ENCODE data around the gene CHRND.

DNA sequence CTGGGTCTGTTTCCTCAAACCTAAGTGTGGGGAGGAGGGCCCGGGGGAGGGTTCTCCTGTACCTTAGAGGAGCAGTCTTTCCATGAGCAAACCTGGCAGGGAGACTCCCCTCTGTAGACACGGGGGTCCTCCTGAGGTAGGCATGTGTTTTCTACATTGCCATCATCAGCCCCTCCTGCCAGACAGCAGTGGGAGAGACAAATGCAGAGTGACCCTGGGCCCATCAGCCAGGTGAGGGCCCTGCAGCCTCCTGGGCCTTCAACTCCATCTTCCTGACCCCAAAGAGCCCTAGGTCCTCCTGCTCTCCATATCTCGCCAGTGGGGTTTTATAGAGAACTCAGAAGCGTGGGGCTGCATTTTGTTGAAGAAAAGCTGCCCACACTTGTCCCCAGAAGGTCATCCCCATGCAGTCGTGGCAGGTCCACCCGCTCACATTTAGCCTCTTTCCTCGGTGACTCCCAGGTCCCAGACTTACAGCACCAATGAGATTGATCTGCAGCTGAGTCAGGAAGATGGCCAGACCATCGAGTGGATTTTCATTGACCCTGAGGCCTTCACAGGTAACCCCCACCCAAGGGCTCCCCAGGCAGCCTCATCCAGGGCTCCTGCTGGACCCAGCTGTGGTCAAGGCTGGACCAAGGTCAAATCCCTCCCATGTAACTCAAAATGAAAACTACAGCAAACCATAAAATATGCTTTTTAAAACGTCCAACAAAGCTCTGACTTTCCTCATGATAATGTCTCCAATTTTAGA is 16.2 kb downstream of the CHRND start:
- TF ChIP-seq, protein P1, sequence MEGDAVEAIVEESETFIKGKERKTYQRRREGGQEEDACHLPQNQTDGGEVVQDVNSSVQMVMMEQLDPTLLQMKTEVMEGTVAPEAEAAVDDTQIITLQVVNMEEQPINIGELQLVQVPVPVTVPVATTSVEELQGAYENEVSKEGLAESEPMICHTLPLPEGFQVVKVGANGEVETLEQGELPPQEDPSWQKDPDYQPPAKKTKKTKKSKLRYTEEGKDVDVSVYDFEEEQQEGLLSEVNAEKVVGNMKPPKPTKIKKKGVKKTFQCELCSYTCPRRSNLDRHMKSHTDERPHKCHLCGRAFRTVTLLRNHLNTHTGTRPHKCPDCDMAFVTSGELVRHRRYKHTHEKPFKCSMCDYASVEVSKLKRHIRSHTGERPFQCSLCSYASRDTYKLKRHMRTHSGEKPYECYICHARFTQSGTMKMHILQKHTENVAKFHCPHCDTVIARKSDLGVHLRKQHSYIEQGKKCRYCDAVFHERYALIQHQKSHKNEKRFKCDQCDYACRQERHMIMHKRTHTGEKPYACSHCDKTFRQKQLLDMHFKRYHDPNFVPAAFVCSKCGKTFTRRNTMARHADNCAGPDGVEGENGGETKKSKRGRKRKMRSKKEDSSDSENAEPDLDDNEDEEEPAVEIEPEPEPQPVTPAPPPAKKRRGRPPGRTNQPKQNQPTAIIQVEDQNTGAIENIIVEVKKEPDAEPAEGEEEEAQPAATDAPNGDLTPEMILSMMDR (IDR thresholded peaks at IDR 0.05), result no peak
- TF ChIP-seq ZFX (IDR thresholded peaks at IDR 0.05; ENCODE audit: borderline replicate concordance), result no peak
